DND-41 (cell line): ENCODE measurements around the gene VPS4A.
"Not testable (repeated sequence)": the region's sequence is repeated elsewhere in the genome, so short reads cannot be mapped to it uniquely, and the experiment has no call there.

ENCODE experiments used
- ATAC-seq: fragments of 200-7000 bp; cut with Tn5 transposase; 3 replicates; pipeline ENCODE4 v1.9.1; 2021; ENCODE audit warnings: low read depth; ENCODE audit not compliant: insufficient read depth
- DNase-seq: peaks from one replicate; pipeline ENCODE4 v3.0.0-alpha.2; 2020
- H2AFZ ChIP-seq: 2 replicates; pipeline ENCODE4 v1.6.0; 2012; ENCODE audit warnings: low read depth, low read length
- H3K27ac ChIP-seq: 2 replicates; pipeline ENCODE4 v1.5.1; 2012; ENCODE audit warnings: low read length, inconsistent platforms
- H3K27me3 ChIP-seq: fragments of 200-600 bp; sonication (generic); 2 replicates; pipeline ENCODE4 v1.6.0; 2012; ENCODE audit warnings: low read length, mild to moderate bottlenecking, inconsistent platforms; ENCODE audit not compliant: insufficient read depth, poor library complexity
- H3K36me3 ChIP-seq: 2 replicates; pipeline ENCODE4 v1.5.1; 2012; ENCODE audit warnings: low read length, inconsistent platforms; ENCODE audit not compliant: insufficient read depth
- H3K4me1 ChIP-seq: 2 replicates; pipeline ENCODE4 v1.5.1; 2012; ENCODE audit warnings: mild to moderate bottlenecking, low read length; ENCODE audit not compliant: insufficient read depth
- H3K4me2 ChIP-seq: 2 replicates; pipeline ENCODE4 v1.6.0; 2012; ENCODE audit warnings: mild to moderate bottlenecking, moderate library complexity, low read length, inconsistent platforms; ENCODE audit not compliant: insufficient read depth
- H3K4me3 ChIP-seq, 2 experiments: fragments of 200-600 bp in 1 of 2; shearing (Covaris generic) in 1 of 2; 2 replicates each; pipeline ENCODE4 v1.5.1; 2012 to 2016; ENCODE audit warnings: inconsistent platforms in 2 of 2, low read length in 2 of 2, mild to moderate bottlenecking in 2 of 2, low read depth in 1 of 2, moderate library complexity in 1 of 2
- H3K79me2 ChIP-seq: 2 replicates; pipeline ENCODE4 v1.6.0; 2012; ENCODE audit warnings: low read length, inconsistent platforms; ENCODE audit not compliant: insufficient read depth
- H3K9ac ChIP-seq: 2 replicates; pipeline ENCODE4 v1.6.0; 2012; ENCODE audit warnings: low read depth, mild to moderate bottlenecking, inconsistent platforms, low read length, moderate library complexity
- H3K9me3 ChIP-seq: 2 replicates; pipeline ENCODE4 v1.5.1; 2012; ENCODE audit warnings: low read length, moderate library complexity, mild to moderate bottlenecking, inconsistent platforms; ENCODE audit not compliant: insufficient read depth, severe bottlenecking
- H4K20me1 ChIP-seq: 2 replicates; pipeline ENCODE4 v1.6.0; 2012; ENCODE audit warnings: low read length; ENCODE audit not compliant: insufficient read depth
- EZH2 ChIP-seq: IDR thresholded peaks from 3 replicates; pipeline ENCODE4 v1.6.1; 2012; ENCODE audit warnings: borderline replicate concordance, low read depth, mild to moderate bottlenecking, moderate library complexity, low read length, inconsistent platforms; ENCODE audit not compliant: severe bottlenecking
- TF ChIP-seq, protein P1 (sequence below): IDR thresholded peaks from 2 replicates; pipeline ENCODE4 v1.5.1; 2012; ENCODE audit warnings: borderline replicate concordance, low read length, moderate library complexity, mild to moderate bottlenecking; ENCODE audit not compliant: poor library complexity, severe bottlenecking; ENCODE audit errors: extremely low read depth

Gene VPS4A

DNA sequence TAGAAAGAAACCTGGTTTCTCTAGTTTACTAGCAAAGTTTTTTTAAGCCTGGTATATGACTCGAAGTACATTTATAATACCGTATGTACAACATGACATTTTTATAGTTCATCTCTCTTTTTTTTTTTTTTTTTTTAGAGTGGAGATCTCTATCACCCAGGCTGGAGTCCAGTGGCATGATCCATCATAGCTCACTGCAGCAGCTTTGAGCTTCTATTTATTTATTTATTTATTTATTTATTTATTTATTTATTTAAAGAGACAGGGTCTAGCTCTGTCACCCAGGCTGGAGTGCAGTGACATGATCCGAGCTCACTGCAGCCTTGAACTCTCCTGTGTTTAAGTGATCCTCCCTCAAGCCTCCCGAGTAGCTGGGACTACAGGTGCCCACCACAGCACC lies 25.9 kb upstream of the VPS4A start:
- no peaks in the 10 kb centered on the region for H3K9me3 ChIP-seq
- peaks cover 20% of the 10 kb centered on the region for H3K36me3 ChIP-seq
- no peak overlapping the region for H3K4me3 ChIP-seq
- no peak for ATAC-seq
- DNase-seq, result no peak
- H2AFZ ChIP-seq, result no peak overlapping the region
- no peak overlapping the region for H3K9ac ChIP-seq
- TF ChIP-seq EZH2, result no peak
- TF ChIP-seq, protein P1, sequence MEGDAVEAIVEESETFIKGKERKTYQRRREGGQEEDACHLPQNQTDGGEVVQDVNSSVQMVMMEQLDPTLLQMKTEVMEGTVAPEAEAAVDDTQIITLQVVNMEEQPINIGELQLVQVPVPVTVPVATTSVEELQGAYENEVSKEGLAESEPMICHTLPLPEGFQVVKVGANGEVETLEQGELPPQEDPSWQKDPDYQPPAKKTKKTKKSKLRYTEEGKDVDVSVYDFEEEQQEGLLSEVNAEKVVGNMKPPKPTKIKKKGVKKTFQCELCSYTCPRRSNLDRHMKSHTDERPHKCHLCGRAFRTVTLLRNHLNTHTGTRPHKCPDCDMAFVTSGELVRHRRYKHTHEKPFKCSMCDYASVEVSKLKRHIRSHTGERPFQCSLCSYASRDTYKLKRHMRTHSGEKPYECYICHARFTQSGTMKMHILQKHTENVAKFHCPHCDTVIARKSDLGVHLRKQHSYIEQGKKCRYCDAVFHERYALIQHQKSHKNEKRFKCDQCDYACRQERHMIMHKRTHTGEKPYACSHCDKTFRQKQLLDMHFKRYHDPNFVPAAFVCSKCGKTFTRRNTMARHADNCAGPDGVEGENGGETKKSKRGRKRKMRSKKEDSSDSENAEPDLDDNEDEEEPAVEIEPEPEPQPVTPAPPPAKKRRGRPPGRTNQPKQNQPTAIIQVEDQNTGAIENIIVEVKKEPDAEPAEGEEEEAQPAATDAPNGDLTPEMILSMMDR, result no peak
- no peaks in the 10 kb centered on the region for H3K79me2 ChIP-seq
- no peaks in the 10 kb centered on the region for H4K20me1 ChIP-seq
- H3K4me2 ChIP-seq, result no peak overlapping the region
- no peak overlapping the region for H3K27ac ChIP-seq
- H3K4me1 ChIP-seq, result no peaks in the 10 kb centered on the region
- no peaks in the 10 kb centered on the region for H3K27me3 ChIP-seq

- DNase-seq, result peak; percentile 40
- H4K20me1 ChIP-seq, result no peaks in the 10 kb centered on the region
- H3K4me2 ChIP-seq, result no peak overlapping the region
- H3K27ac ChIP-seq, result no peak overlapping the region
- H3K79me2 ChIP-seq, result no peaks in the 10 kb centered on the region
- H2AFZ ChIP-seq, result no peak overlapping the region
- H3K4me3 ChIP-seq, result no peak overlapping the region
- TF ChIP-seq, protein P1, result peak; percentile 53
- TF ChIP-seq EZH2, result no peak
- ATAC-seq, result peak; percentile 58; the same call in 2 of the 3 replicates
- H3K9ac ChIP-seq, result no peak overlapping the region
- peaks cover 20% of the 10 kb centered on the region for H3K36me3 ChIP-seq
- no peaks in the 10 kb centered on the region for H3K4me1 ChIP-seq
- no peaks in the 10 kb centered on the region for H3K27me3 ChIP-seq
- no peaks in the 10 kb centered on the region for H3K9me3 ChIP-seq
Observed at GRCh38 chr16:69286941-69287713, 24.0 kb upstream of the VPS4A start.

DNA sequence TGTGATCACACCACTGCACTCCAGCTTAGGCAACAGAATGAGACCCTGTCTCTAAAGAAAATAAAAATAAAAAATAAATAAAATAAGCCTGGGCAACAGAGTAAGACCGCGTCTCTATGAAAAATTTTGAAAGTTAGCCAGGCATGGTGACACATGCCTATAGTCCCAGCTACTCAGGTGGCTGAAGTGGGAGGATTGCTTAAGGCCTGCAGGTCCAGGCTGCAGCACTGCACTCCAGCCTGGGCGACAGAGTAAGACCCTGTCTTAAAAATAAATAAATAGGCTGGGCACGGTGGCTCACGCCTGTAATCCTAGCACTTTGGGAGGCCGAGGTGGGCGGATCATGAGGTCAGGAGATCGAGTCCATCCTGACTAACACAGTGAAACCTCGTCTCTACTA lies 19.5 kb upstream of the VPS4A start:
- not testable (repeated sequence) for ATAC-seq, H3K27me3 ChIP-seq, H4K20me1 ChIP-seq, H2AFZ ChIP-seq, H3K4me3 ChIP-seq, H3K9me3 ChIP-seq, H3K27ac ChIP-seq, H3K36me3 ChIP-seq, DNase-seq, H3K9ac ChIP-seq, H3K4me1 ChIP-seq, H3K4me2 ChIP-seq, H3K79me2 ChIP-seq

- Histone ChIP-seq H3K4me2 (no peak overlapping the region), H3K9me3 (no peaks in the 10 kb centered on the region), H3K9ac (no peak overlapping the region), H4K20me1 (no peaks in the 10 kb centered on the region), H3K4me1 (no peaks in the 10 kb centered on the region), H3K27ac (no peak overlapping the region), H3K79me2 (no peaks in the 10 kb centered on the region), H3K4me3 (no peak overlapping the region), H2AFZ (no peak overlapping the region), H3K36me3 (peaks cover 3% of the 10 kb centered on the region; the same call in 1 of the 2 replicates), H3K27me3 (no peaks in the 10 kb centered on the region)
- DNase-seq, result no peak
- TF ChIP-seq EZH2, result no peak
- TF ChIP-seq, protein P1, result no peak
- no peak for ATAC-seq
Observed at GRCh38 chr16:69293401-69293800, 17.7 kb upstream of the VPS4A start.
